K562 (cell line): Measurements from ENCODE around the gene PAN2. TPM values are rescaled to one million over a fixed set of nuclear protein-coding genes. Genes with fewer than 3 reads are reported as not detected.
A peak's percentile ranks its signal among the peaks of the same experiment; 100 is the strongest.

Source experiments
- ADNP ChIP-seq: fragments of 200-800 bp; sonication (Bioruptor generic); IDR thresholded peaks from 2 replicates; pipeline ENCODE4 v1.6.1; 2016; ENCODE audit warnings: missing genetic modification characterization, missing compliant biosample characterization
- ARID3B ChIP-seq: fragments of 250-450 bp; sonication (Bioruptor Pico); IDR thresholded peaks from 2 replicates; pipeline ENCODE4 v1.4.0; 2020; ENCODE audit warnings: borderline replicate concordance
- ATF3 ChIP-seq, 2 experiments: fragments of 450-650 bp in 1 of 2; sonication (generic) in 1 of 2; formaldehyde crosslinking in 1 of 2; IDR thresholded peaks in 1 of 2; conservative IDR thresholded peaks in 1 of 2; 2 replicates each; pipeline versions ENCODE4 v1.6.1 to v1.8.1; 2016 to 2023; ENCODE audit warnings: mild to moderate bottlenecking in 2 of 2, moderate library complexity in 2 of 2, inconsistent platforms in 1 of 2, missing genetic modification reagents in 1 of 2
- FOS ChIP-seq: IDR thresholded peaks from 3 replicates; pipeline ENCODE4 v1.6.1; 2011; ENCODE audit not compliant: insufficient read length; ENCODE audit errors: extremely low read depth
- FOXP4 ChIP-seq: sonication (generic); formaldehyde crosslinking; IDR thresholded peaks from 2 replicates; pipeline ENCODE4 v1.8.0; 2022; ENCODE audit warnings: mild to moderate bottlenecking, missing genetic modification reagents, borderline replicate concordance
- JUNB ChIP-seq: fragments of 450-650 bp; formaldehyde crosslinking; conservative IDR thresholded peaks from 2 replicates; pipeline ENCODE4 v1.4.0; 2020; ENCODE audit warnings: mild to moderate bottlenecking
- NFYB ChIP-seq: IDR thresholded peaks from 2 replicates; pipeline ENCODE4 v1.6.1; 2011; ENCODE audit warnings: mild to moderate bottlenecking, moderate library complexity; ENCODE audit not compliant: insufficient read length; ENCODE audit errors: extremely low read depth
- PRDM10 ChIP-seq: fragments of 450-650 bp; IDR thresholded peaks from 2 replicates; pipeline ENCODE4 v1.6.1; 2018; ENCODE audit not compliant: partially characterized antibody
- USF2 ChIP-seq: sonication (generic); formaldehyde crosslinking; IDR thresholded peaks from 2 replicates; pipeline ENCODE4 v1.5.0; 2020; ENCODE audit warnings: missing genetic modification reagents
- XRCC5 ChIP-seq: fragments of 200-400 bp; formaldehyde crosslinking; IDR thresholded peaks from 2 replicates; pipeline ENCODE4 v1.6.1; 2017; ENCODE audit warnings: low read depth, mild to moderate bottlenecking, low read length
- ZNF133 ChIP-seq: fragments of 250-450 bp; sonication (Bioruptor Pico); IDR thresholded peaks from 2 replicates; pipeline ENCODE4 v1.4.0; 2020; ENCODE audit warnings: mild to moderate bottlenecking
- ZNF316 ChIP-seq: fragments of 450-650 bp; IDR thresholded peaks from 2 replicates; pipeline ENCODE4 v1.6.1; 2016
- ZNF384 ChIP-seq: IDR thresholded peaks from 2 replicates; pipeline ENCODE4 v1.6.1; 2012; ENCODE audit warnings: low read depth, low read length, improper control_type of control experiment
- polyA plus RNA-seq, 8 experiments: library from polyadenylated mRNA; depleted of rRNA in 4 of 8; stranded (reverse) in 5 of 8; unstranded in 3 of 8; fragments of >200 nt; fragmentation: Nextera tagmentation in 2 of 8; fragmentation: Illumina TruSeq in 1 of 8; extraction: Ambion mirVana in 2 of 8; extraction: Trizol in 1 of 8; gene quantifications; 2 replicates each; pipeline versions ENCODE4 v1.2.1 to v1.2.3, GENCODE V29; 2011 to 2014; ENCODE audit warnings: inconsistent platforms in 1 of 8, missing spikeins in 1 of 8
- total RNA-seq, 7 experiments: library from RNA; depleted of rRNA in 6 of 7; stranded (reverse); fragments of >200 nt in 6 of 7; fragmentation: Illumina TruSeq in 2 of 7; extraction: Trizol in 2 of 7; gene quantifications; 2 replicates each; pipeline versions ENCODE4 v1.2.1 to v1.2.3, GENCODE V29; 2011 to 2021; ENCODE audit warnings: low replicate concordance in 1 of 7

The PAN2 gene
- total and polyA plus RNA-seq, 9 of the 15 experiments (the other 6 are each of a cell fraction or from before 2014, with no cell fraction given): 15.0 to 66.1 (median 25.9) TPM

GRCh38 chr12:56321027-56321426, 12.8 kb downstream of the PAN2 start (continued):
- TF ChIP-seq PRDM10 (no peak), ZNF133 (no peak), ARID3B (CRISPR knock-in tag) (no peak), ZNF384 (peak; percentile 61), ADNP (tag) (no peak), NFYB (no peak), USF2 (CRISPR knock-in tag) (no peak), ATF3 (IDR thresholded peaks at IDR 0.05) (peak; percentile 89), ATF3 (CRISPR knock-in tag; conservative IDR thresholded peaks at IDR 0.05) (no peak), FOS (no peak), JUNB (no peak), ZNF316 (0 out of 2 replicates have a peak, but pooled peaks have one; percentile 4), XRCC5 (no peak), FOXP4 (no peak)
